SU-DHL-6 (cell line): Measurements from ENCODE around the gene TSLP.

ENCODE experiments used
- EZH2phosphoT487 ChIP-seq: fragments of 200-600 bp; sonication (generic), shearing (Covaris generic); conservative IDR thresholded peaks from 2 replicates; pipeline ENCODE4 v1.6.1; 2018; ENCODE audit warnings: mild to moderate bottlenecking, antibody characterized with exemption, low read length, moderate library complexity, mixed read lengths
- TF ChIP-seq, protein P1 (sequence below): fragments of 200-600 bp; sonication (generic); IDR thresholded peaks from one replicate; pipeline ENCODE4 v1.5.1; 2017; ENCODE audit warnings: antibody characterized with exemption, mild to moderate bottlenecking, low read length, moderate library complexity; ENCODE audit not compliant: insufficient read depth, poor library complexity, severe bottlenecking

DNA sequence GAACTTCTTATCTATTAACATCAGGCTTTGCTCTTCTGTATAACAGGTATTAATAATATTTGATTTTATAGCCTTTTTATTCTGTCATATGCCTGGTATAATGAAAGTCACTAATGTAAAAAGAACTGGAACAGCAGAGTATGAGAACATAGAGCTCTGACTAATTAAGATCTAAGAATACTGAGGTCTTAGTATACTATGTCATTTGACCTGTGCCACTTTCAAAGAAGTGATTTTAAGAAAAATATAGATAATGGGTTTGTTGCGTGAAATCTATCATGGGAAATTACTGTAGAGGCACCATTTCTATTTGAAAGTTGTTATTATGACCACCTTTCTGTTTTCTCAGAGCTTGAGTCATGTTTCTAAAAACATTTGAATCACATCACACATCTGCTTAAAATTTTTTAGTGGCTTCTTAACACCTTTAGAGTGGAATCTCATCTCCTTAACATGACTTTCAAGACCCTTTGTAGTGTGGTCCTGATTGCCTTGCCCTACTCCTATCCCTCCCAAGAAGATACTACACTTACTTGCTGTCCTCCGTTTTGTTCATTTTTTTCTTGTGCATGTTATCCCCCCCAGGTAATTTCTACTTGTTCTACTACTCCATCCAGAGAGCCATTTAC, 34.9 kb downstream of the TSLP start:
- no peak for TF ChIP-seq EZH2phosphoT487
- TF ChIP-seq, protein P1, sequence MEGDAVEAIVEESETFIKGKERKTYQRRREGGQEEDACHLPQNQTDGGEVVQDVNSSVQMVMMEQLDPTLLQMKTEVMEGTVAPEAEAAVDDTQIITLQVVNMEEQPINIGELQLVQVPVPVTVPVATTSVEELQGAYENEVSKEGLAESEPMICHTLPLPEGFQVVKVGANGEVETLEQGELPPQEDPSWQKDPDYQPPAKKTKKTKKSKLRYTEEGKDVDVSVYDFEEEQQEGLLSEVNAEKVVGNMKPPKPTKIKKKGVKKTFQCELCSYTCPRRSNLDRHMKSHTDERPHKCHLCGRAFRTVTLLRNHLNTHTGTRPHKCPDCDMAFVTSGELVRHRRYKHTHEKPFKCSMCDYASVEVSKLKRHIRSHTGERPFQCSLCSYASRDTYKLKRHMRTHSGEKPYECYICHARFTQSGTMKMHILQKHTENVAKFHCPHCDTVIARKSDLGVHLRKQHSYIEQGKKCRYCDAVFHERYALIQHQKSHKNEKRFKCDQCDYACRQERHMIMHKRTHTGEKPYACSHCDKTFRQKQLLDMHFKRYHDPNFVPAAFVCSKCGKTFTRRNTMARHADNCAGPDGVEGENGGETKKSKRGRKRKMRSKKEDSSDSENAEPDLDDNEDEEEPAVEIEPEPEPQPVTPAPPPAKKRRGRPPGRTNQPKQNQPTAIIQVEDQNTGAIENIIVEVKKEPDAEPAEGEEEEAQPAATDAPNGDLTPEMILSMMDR = no peak
